SK-N-MC (cell line): ENCODE data around the gene FGFR4.

Source experiments
- EZH2 ChIP-seq: fragments of 200-600 bp; sonication (generic); IDR thresholded peaks from one replicate; pipeline ENCODE4 v1.6.1; 2017; ENCODE audit warnings: antibody characterized with exemption
- POLR2AphosphoS5 ChIP-seq: IDR thresholded peaks from 2 replicates; pipeline ENCODE4 v1.6.1; 2012; ENCODE audit warnings: mild to moderate bottlenecking, low read depth, low read length, borderline replicate concordance

DNA sequence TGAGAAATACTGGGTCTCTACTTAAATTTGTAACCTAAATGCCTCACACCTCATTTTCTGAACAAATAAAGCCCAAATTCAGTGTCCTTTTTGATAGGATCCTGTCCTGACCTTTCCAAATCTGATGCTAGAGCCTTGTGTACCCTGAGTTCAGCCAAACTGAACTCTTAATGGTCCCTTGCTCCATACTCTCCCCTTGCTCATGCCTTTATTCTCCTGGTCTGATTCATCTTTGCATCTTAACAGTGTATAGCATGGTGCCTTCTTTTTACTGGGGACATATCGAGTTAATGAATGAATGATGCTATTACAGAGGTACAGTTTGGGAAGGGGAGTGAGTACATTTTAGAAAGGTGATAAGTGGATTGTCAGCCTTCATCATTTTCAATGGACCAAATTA lies 56.1 kb downstream of the FGFR4 start:
- TF ChIP-seq POLR2AphosphoS5 (no peak), EZH2 (no peak)
